Measurements from ENCODE around the gene ANAPC1.
A peak's percentile ranks its signal among the peaks of the same experiment; 100 is the strongest.
"Not testable (repeated sequence)": the region's sequence is repeated elsewhere in the genome, so short reads cannot be mapped to it uniquely, and the experiment has no call there.

The ANAPC1 gene

DNA sequence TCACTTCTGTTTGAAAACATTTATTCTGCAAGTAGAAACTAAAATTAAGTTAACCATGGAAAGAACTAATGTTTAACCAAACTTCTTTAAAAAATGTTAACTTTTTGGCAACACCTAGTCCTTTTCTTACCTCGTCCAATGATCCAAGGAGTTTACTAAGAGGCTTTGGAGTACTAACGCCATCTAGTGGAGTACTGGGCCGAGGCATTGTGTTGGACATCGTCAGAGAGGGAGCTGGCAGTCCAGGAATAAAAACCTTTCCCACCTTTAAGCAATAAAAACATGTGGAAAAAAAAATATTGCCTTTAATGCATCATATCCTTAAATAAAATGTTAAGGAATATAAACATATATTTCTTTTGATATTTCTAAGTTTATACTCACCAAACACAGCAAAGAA, 33.3 kb downstream of the ANAPC1 start:
- H3K36me3 ChIP-seq (ENCODE audit: control insufficient read depth in 2 of 2, insufficient read depth in 1 of 2, low read length in 2 of 2), result peaks cover 0 to 18% of the 10 kb centered on the region in 2 experiments; a peak in 2 of 3 replicates
- POLR2A ChIA-PET; H3K4me3 ChIP-seq (ENCODE audit: low read depth, low read length); H3K27ac ChIP-seq (ENCODE audit: extremely low read depth, low read depth, low read length); H3K4me1 ChIP-seq (ENCODE audit: control insufficient read depth, insufficient read depth, low read length); H3K9me3 ChIP-seq (ENCODE audit: control insufficient read depth, insufficient read depth, low read depth, low read length): not testable (repeated sequence)
- peak; percentile 23 for TF ChIP-seq ZNF654 (tag by site-specific recombination; IDR thresholded peaks at IDR 0.05; ENCODE audit: low read depth)
- CTCF ChIA-PET, result interaction anchor here (0.6 kb wide), 1 partner anchor 360 kb away, joined by 4 read pairs; no protein-coding TSS in a partner anchor

DNA sequence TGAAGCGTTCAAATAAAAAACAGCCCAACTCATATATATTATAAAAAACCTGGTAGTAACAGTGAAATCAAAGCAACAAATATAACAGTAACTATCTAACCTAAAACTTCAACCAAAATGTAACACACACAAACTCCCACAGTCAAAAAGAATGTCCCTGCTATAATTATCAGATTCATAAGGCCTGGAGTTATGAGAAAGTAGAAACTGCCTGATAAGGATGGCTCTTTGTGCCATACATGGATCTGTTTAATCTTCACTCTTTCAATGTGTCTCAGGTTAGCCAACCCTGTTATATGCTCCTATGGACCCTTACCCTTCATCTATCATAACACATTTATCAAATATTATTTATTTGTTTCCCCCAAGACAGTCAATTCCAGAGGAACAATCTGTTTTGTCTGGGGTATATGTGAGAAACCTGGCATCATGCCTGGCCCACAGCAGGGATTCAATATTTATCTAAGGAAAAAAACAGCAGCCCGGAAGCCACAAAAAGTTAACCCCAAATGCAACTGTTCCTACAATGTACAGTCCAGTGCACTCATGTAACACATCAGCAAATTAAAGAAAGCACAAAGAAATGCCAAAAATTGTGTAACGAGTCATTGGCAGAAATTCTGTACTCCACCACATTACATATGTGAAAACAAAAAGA, 44.2 kb downstream of the ANAPC1 start:
- Histone ChIP-seq H3K36me3 (ENCODE audit: control insufficient read depth in 2 of 2, insufficient read depth in 1 of 2, low read length in 2 of 2) (peaks cover 9 to 11% of the 10 kb centered on the region in 2 experiments; a peak in 2 of 3 replicates), H3K4me1 (ENCODE audit: control insufficient read depth, insufficient read depth, low read length) (peaks cover 10% of the 10 kb centered on the region; the same call in 1 of the 2 replicates)
- H3K27ac ChIP-seq (ENCODE audit: extremely low read depth, low read depth, low read length); H3K9me3 ChIP-seq (ENCODE audit: control insufficient read depth, insufficient read depth, low read depth, low read length); CTCF ChIA-PET; H3K4me3 ChIP-seq (ENCODE audit: low read depth, low read length); POLR2A ChIA-PET: not testable (repeated sequence)

DNA sequence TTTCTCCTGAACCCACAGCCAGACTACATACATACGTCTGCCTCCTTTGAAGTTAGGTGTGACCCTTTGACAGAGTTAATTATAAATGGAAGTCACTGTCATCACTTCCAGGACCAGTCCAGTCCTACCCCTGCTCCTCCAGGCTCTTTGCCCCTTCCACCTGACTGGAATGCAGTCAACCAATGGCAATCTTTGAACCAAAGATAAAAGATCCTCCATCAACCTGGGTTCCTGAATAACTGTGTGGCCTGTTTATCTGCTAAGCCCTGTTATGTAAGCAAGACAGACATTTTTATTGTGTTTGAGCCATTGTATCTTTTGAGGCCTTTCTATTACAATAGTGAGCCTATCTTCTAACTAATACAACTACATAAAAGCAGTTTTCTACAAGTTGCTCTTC, 45.0 kb downstream of the ANAPC1 start:
- H3K4me3 ChIP-seq (ENCODE audit: low read depth, low read length); CTCF ChIA-PET; POLR2A ChIA-PET; H3K27ac ChIP-seq (ENCODE audit: extremely low read depth, low read depth, low read length); H3K9me3 ChIP-seq (ENCODE audit: control insufficient read depth, insufficient read depth, low read depth, low read length): not testable (repeated sequence)
- H3K36me3 ChIP-seq (ENCODE audit: control insufficient read depth in 2 of 2, insufficient read depth in 1 of 2, low read length in 2 of 2), result peaks cover 9 to 15% of the 10 kb centered on the region in 2 experiments; a peak in 2 of 3 replicates
- peaks cover 10% of the 10 kb centered on the region; the same call in 1 of the 2 replicates for H3K4me1 ChIP-seq (ENCODE audit: control insufficient read depth, insufficient read depth, low read length)

DNA sequence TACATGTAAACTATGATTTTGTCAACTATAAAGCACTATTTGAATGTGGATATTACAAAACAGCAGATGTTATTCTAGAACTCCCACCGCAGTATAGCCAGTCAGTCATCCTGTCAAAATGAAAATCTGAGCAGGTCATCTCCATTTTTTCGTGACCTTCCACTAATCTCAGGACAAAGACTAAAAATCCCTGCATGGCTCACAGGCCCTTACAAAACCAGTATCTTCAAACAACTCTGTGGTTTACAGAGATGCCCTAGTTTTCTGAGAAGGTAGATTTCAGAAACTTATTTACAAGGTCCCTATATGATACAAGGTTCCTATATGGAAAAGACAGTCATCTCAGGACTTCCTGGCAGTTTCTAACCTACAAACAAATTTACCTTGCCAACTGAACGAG, 49.8 kb downstream of the ANAPC1 start:
- CTCF ChIA-PET; POLR2A ChIA-PET; H3K4me3 ChIP-seq (ENCODE audit: low read depth, low read length); H3K4me1 ChIP-seq (ENCODE audit: control insufficient read depth, insufficient read depth, low read length); H3K9me3 ChIP-seq (ENCODE audit: control insufficient read depth, insufficient read depth, low read depth, low read length); H3K27ac ChIP-seq (ENCODE audit: extremely low read depth, low read depth, low read length): not testable (repeated sequence)
- H3K36me3 ChIP-seq (ENCODE audit: control insufficient read depth in 2 of 2, insufficient read depth in 1 of 2, low read length in 2 of 2), result peaks cover 9 to 36% of the 10 kb centered on the region in 2 experiments; a peak in 2 of 3 replicates

DNA sequence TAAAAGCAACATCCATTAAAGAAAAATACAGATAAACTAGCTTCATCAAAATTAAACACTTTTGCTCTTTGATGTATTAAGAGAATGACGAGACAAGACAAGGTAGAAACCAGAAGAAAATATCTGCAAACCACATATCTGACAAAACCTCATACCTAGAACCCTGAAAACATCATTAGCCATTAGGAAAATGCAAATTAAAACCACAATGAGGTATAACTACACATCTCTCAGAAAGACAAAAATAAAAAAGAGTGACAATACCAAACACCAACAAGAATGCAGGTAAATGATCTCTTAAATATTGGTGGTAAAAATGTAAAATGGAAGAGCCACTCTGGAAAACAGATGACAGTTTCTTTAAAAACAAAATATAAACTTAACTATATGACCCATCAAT, 53.5 kb downstream of the ANAPC1 start:
- H3K4me1 ChIP-seq (ENCODE audit: control insufficient read depth, insufficient read depth, low read length), result not testable (repeated sequence)

DNA sequence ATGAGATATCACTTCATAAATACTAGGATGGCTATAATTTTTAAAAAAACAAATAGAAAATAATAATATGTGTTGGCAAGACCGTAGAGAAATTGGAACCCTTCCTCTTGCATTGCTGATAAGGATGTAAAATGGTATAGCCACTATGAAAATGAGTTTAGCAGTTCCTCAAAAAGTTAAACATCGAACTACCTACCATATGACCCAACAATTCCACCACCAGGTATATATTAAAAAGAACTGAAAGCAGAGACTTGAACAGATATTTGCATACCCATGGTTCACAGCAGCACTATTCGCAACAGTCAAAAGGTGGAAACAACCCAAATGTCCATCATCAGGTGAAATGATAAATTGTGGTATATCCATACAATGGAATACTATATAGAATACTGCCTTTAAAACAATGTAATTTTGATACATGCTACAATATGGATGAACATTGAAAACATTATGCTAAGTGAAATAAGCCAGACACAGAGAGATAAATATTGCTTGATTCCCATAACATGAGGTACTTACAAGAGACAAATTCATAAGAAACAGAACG, 55.7 kb downstream of the ANAPC1 start:
- H3K36me3 ChIP-seq (ENCODE audit: control insufficient read depth in 2 of 2, insufficient read depth in 1 of 2, low read length in 2 of 2), result peaks cover 3 to 45% of the 10 kb centered on the region in 2 experiments; a peak in 2 of 3 replicates
- POLR2A ChIA-PET; H3K4me3 ChIP-seq (ENCODE audit: low read depth, low read length); H3K9me3 ChIP-seq (ENCODE audit: control insufficient read depth, insufficient read depth, low read depth, low read length); H3K4me1 ChIP-seq (ENCODE audit: control insufficient read depth, insufficient read depth, low read length); CTCF ChIA-PET; H3K27ac ChIP-seq (ENCODE audit: extremely low read depth, low read depth, low read length): not testable (repeated sequence)

More for the DNA sequence above, 53.5 kb downstream of the ANAPC1 start:
- H3K9me3 ChIP-seq (ENCODE audit: control insufficient read depth, insufficient read depth, low read depth, low read length); H3K4me3 ChIP-seq (ENCODE audit: low read depth, low read length); POLR2A ChIA-PET; H3K27ac ChIP-seq (ENCODE audit: extremely low read depth, low read depth, low read length); CTCF ChIA-PET: not testable (repeated sequence)
- H3K36me3 ChIP-seq (ENCODE audit: control insufficient read depth in 2 of 2, insufficient read depth in 1 of 2, low read length in 2 of 2), result peaks cover 6 to 39% of the 10 kb centered on the region in 2 experiments; a peak in 2 of 3 replicates

DNA sequence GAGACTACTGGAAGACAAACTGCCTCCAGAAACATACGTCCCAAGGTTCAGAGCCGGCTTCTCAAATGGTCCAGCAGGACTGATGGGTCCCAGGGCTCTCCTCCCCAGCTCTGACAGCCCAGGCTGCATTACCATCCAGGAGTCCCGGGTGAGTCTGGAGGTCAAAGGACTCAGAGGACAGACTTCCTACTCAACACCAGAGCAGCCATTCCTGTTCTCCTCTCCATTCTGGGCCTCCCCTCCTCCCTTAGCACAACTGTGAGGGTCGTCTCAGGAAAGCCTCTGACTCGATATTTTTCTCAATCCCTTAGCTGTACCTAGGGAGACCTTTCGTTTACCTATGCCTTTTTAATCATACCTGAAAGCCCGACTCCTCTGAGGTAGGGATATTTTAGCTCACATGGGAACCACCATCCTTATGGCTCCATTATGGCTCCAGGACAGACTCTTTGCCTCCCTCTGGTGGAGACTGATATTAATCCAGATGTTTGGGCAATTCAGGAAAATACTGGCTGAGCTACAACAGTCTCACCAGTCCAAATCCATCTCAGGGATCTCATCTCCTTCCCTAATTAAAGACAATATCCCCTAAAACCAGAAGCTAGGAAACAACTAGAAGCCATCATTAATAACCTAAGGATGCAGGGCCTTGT, 70.9 kb downstream of the ANAPC1 start:
- H3K4me1 ChIP-seq (ENCODE audit: control insufficient read depth, insufficient read depth, low read length); H3K27ac ChIP-seq (ENCODE audit: extremely low read depth, low read depth, low read length); POLR2A ChIA-PET; H3K9me3 ChIP-seq (ENCODE audit: control insufficient read depth, insufficient read depth, low read depth, low read length); H3K4me3 ChIP-seq (ENCODE audit: low read depth, low read length); H3K36me3 ChIP-seq (ENCODE audit: control insufficient read depth in 2 of 2, insufficient read depth in 1 of 2, low read length in 2 of 2): not testable (repeated sequence)
- 0 out of 2 replicates have a peak, but pooled peaks have one; percentile 4 for TF ChIP-seq ZNF654 (tag by site-specific recombination; IDR thresholded peaks at IDR 0.05; ENCODE audit: low read depth)
- CTCF ChIA-PET, result interaction anchor here (0.6 kb wide), 1 partner anchor 161 kb away, joined by 5 read pairs; no protein-coding TSS in a partner anchor

DNA sequence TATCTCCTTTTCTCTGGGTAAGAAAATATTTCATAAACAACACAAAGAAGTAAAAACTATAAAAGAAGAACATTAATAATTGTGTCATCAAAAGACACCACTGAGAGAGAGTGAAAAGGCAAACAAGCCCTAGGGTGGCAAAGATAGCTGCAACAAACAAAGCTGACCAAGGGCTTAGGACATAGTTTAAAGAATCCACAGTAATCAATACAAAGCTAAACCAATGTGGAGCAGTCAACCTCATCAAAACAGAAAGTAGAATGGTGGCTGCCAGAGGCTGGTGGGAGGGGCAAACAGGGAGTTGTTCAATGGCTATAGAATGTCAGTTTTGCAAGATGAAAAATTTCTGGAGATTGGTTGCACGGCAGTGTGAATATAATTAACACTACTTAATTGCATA, 93.4 kb downstream of the ANAPC1 start:
- H3K36me3 ChIP-seq (ENCODE audit: control insufficient read depth in 2 of 2, insufficient read depth in 1 of 2, low read length in 2 of 2); POLR2A ChIA-PET; H3K4me3 ChIP-seq (ENCODE audit: low read depth, low read length); H3K4me1 ChIP-seq (ENCODE audit: control insufficient read depth, insufficient read depth, low read length); H3K9me3 ChIP-seq (ENCODE audit: control insufficient read depth, insufficient read depth, low read depth, low read length); H3K27ac ChIP-seq (ENCODE audit: extremely low read depth, low read depth, low read length); CTCF ChIA-PET: not testable (repeated sequence)

DNA sequence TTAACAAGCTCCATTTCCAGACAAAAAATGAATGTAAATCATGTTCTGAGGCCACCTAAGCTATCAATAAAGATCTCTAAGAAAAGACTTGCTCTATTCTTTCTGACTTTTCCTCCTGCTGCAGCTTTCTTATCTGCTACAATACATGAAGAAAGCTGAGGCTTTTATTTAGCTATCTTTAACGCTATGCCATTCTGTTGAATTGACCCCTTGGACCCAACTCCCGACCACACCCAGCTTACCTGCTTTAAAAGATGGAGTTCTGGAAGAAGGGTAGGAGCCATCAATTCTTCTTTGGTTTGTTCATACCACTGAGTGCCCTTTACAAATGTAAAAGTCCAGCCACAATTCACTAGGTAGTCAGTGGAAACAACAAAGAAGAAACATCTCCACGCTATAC, 99.9 kb downstream of the ANAPC1 start:
- H3K4me3 ChIP-seq (ENCODE audit: low read depth, low read length); POLR2A ChIA-PET; H3K27ac ChIP-seq (ENCODE audit: extremely low read depth, low read depth, low read length); H3K9me3 ChIP-seq (ENCODE audit: control insufficient read depth, insufficient read depth, low read depth, low read length); CTCF ChIA-PET; H3K4me1 ChIP-seq (ENCODE audit: control insufficient read depth, insufficient read depth, low read length); H3K36me3 ChIP-seq (ENCODE audit: control insufficient read depth in 2 of 2, insufficient read depth in 1 of 2, low read length in 2 of 2): not testable (repeated sequence)

DNA sequence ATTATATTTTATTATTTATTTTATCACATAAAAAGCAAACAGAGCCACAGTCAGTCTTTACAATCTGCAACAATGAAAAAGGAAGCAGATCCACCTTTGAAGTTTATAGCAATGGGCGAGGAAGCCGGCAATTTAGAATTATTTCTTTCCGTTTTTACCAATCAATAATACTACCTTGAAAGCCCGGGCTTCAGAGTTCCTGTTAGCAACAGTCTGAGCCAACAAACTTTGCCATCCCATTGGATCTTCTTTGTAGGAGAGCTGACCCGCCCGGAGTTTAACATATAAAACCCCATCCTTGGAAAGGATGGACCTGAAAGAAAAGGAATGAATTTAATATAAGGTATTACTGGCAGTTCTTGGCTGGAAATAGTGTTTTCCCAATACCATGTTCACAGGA, 101.8 kb downstream of the ANAPC1 start:
- POLR2A ChIA-PET; H3K36me3 ChIP-seq (ENCODE audit: control insufficient read depth in 2 of 2, insufficient read depth in 1 of 2, low read length in 2 of 2); H3K27ac ChIP-seq (ENCODE audit: extremely low read depth, low read depth, low read length); H3K4me1 ChIP-seq (ENCODE audit: control insufficient read depth, insufficient read depth, low read length); H3K4me3 ChIP-seq (ENCODE audit: low read depth, low read length); H3K9me3 ChIP-seq (ENCODE audit: control insufficient read depth, insufficient read depth, low read depth, low read length); CTCF ChIA-PET: not testable (repeated sequence)

Measured in HEK293 (cell line).